H1 (cell line): ENCODE measurements around the gene ABCA2. TPM values are rescaled to one million over a fixed set of nuclear protein-coding genes. Genes with fewer than 3 reads are reported as not detected.
A peak's percentile ranks its signal among the peaks of the same experiment; 100 is the strongest.

Source experiments
- CTCF ChIA-PET: fragments of 300-600 bp; sonication (Branson Sonifier 250); formaldehyde crosslinking; loops from one replicate; lab custom pipeline; 2021; ENCODE audit not compliant: partially characterized antibody; lab: Charles Lee
- POLR2A ChIA-PET: fragments of 300-600 bp; sonication (Branson Sonifier 250); formaldehyde crosslinking; loops from one replicate; lab custom pipeline; 2021; ENCODE audit warnings: inconsistent platforms; ENCODE audit not compliant: partially characterized antibody; lab: Charles Lee
- DNase-seq, 2 experiments: peaks; one replicate each; pipeline versions ENCODE4 v3.0.0 to v3.0.0-alpha.2; 2010 to 2022; ENCODE audit warnings: low spot score in 2 of 2, low read depth in 1 of 2, mixed read lengths in 1 of 2
- FAIRE-seq: peaks from 2 replicates; lab custom pipeline; 2011; peaks lifted over from hg19 to GRCh38; lab: Jason Lieb, UNC
- H2AFZ ChIP-seq: 2 replicates; pipeline ENCODE4 v1.8.1; 2012; ENCODE audit warnings: low read length, inconsistent platforms
- H2AK5ac ChIP-seq: 2 replicates; pipeline ENCODE4 v1.6.1; 2013; ENCODE audit warnings: low read depth, low read length
- H2BK120ac ChIP-seq: replicated peaks from 2 replicates; pipeline ENCODE3; 2013; ENCODE audit warnings: low read depth, low read length, inconsistent platforms
- H2BK12ac ChIP-seq: 2 replicates; pipeline ENCODE4 v1.6.1; 2013; ENCODE audit warnings: low read depth, low read length
- H2BK15ac ChIP-seq: 2 replicates; pipeline ENCODE4 v1.6.1; 2013; ENCODE audit warnings: low read length
- H2BK20ac ChIP-seq: 2 replicates; pipeline ENCODE4 v1.6.1; 2013; ENCODE audit warnings: low read length
- H2BK5ac ChIP-seq: 2 replicates; pipeline ENCODE4 v1.6.1; 2013; ENCODE audit warnings: low read depth, low read length
- H3K14ac ChIP-seq: 2 replicates; pipeline ENCODE4 v1.6.1; 2013; ENCODE audit warnings: inconsistent platforms; ENCODE audit not compliant: insufficient read length
- H3K18ac ChIP-seq: 2 replicates; pipeline ENCODE4 v1.6.1; 2013; ENCODE audit warnings: low read length; ENCODE audit errors: extremely low read depth
- H3K23ac ChIP-seq: 2 replicates; pipeline ENCODE4 v1.6.1; 2013; ENCODE audit warnings: inconsistent platforms; ENCODE audit not compliant: insufficient read length
- H3K23me2 ChIP-seq: 2 replicates; pipeline ENCODE4 v1.6.1; 2013; ENCODE audit warnings: low read depth, low read length
- H3K27ac ChIP-seq: 2 replicates; pipeline ENCODE4 v1.6.1; 2011; ENCODE audit warnings: low read depth, low read length, inconsistent platforms
- H3K27me3 ChIP-seq, 4 experiments: replicated peaks in 1 of 4; 1 replicate in 1 of 4; 2 replicates in 3 of 4; pipeline versions ENCODE4 v1.6.1 to v1.8.1; 2011 to 2013; ENCODE audit warnings: low read length in 3 of 4, mild to moderate bottlenecking in 3 of 4, inconsistent platforms in 2 of 4, mixed read lengths in 2 of 4, moderate library complexity in 1 of 4; ENCODE audit not compliant: control insufficient read depth in 3 of 4, insufficient read depth in 3 of 4; ENCODE audit errors: extremely low read depth in 1 of 4
- H3K36me3 ChIP-seq, 4 experiments: 2 replicates each; pipeline versions ENCODE4 v1.6.1 to v1.8.1; 2011 to 2013; ENCODE audit warnings: mild to moderate bottlenecking in 4 of 4, low read length in 3 of 4, moderate library complexity in 2 of 4, control low read depth in 1 of 4, inconsistent platforms in 1 of 4; ENCODE audit not compliant: insufficient read depth in 4 of 4, control insufficient read depth in 2 of 4
- H3K4ac ChIP-seq: replicated peaks from 2 replicates; pipeline ENCODE3; 2013; ENCODE audit warnings: low read length, low read depth, mixed read lengths, inconsistent platforms; ENCODE audit not compliant: insufficient read length
- H3K4me1 ChIP-seq, 4 experiments: replicated peaks in 1 of 4; 1 replicate in 1 of 4; 2 replicates in 3 of 4; pipeline versions ENCODE4 v1.6.1 to v1.8.1; 2011 to 2013; ENCODE audit warnings: low read length in 3 of 4, inconsistent platforms in 2 of 4, mixed read lengths in 1 of 4; ENCODE audit not compliant: insufficient read depth in 4 of 4, control insufficient read depth in 3 of 4
- H3K4me2 ChIP-seq, 2 experiments: 2 replicates each; pipeline versions ENCODE4 v1.6.1 to v1.8.1; 2011 to 2013; ENCODE audit warnings: low read depth in 2 of 2, low read length in 2 of 2, control low read depth in 1 of 2, inconsistent platforms in 1 of 2, mild to moderate bottlenecking in 1 of 2; ENCODE audit not compliant: insufficient read depth in 1 of 2
- H3K4me3 ChIP-seq, 4 experiments: fragments of 200-600, 300-600 bp in 1 of 4; sonication (generic), shearing (Covaris generic), sonication (Bioruptor Twin) in 1 of 4; 2 replicates each; pipeline versions ENCODE4 v1.5.1 to v1.8.1; 2011 to 2016; ENCODE audit warnings: low read length in 4 of 4, low read depth in 3 of 4, control low read depth in 2 of 4, inconsistent platforms in 2 of 4, mild to moderate bottlenecking in 2 of 4, mixed read lengths in 1 of 4, moderate library complexity in 1 of 4; ENCODE audit not compliant: insufficient read depth in 2 of 4; ENCODE audit errors: extremely low read depth in 1 of 4
- H3K56ac ChIP-seq: replicated peaks from 2 replicates; pipeline ENCODE3; 2013; ENCODE audit warnings: low read depth, mild to moderate bottlenecking, mixed read lengths, low read length, inconsistent platforms; ENCODE audit not compliant: insufficient read length
- H3K79me1 ChIP-seq: 2 replicates; pipeline ENCODE4 v1.6.1; 2013; ENCODE audit warnings: low read depth, low read length, control low read depth
- H3K79me2 ChIP-seq, 2 experiments: 2 replicates each; pipeline versions ENCODE4 v1.6.1 to v1.8.1; 2012 to 2013; ENCODE audit warnings: low read length in 2 of 2, mild to moderate bottlenecking in 2 of 2, inconsistent platforms in 1 of 2; ENCODE audit not compliant: insufficient read depth in 2 of 2, control insufficient read depth in 1 of 2
- H3K9ac ChIP-seq, 4 experiments: replicated peaks in 1 of 4; 1 replicate in 1 of 4; 2 replicates in 3 of 4; pipeline versions ENCODE4 v1.6.1 to v1.8.1; 2011 to 2013; ENCODE audit warnings: low read depth in 3 of 4, low read length in 3 of 4, control low read depth in 2 of 4, mild to moderate bottlenecking in 2 of 4, moderate library complexity in 2 of 4, inconsistent platforms in 1 of 4; ENCODE audit errors: extremely low read depth in 1 of 4
- H3K9me3 ChIP-seq, 2 experiments: 2 replicates each; pipeline versions ENCODE4 v1.6.1 to v1.8.1; 2012 to 2013; ENCODE audit warnings: mild to moderate bottlenecking in 2 of 2, moderate library complexity in 2 of 2, control low read depth in 1 of 2, inconsistent platforms in 1 of 2, low read depth in 1 of 2, low read length in 1 of 2, mixed read lengths in 1 of 2; ENCODE audit not compliant: insufficient read depth in 2 of 2
- H4K20me1 ChIP-seq, 2 experiments: replicated peaks in 1 of 2; 2 replicates each; pipeline versions ENCODE3 to v1.8.1; 2011 to 2013; ENCODE audit warnings: inconsistent platforms in 2 of 2, low read length in 2 of 2, mild to moderate bottlenecking in 1 of 2; ENCODE audit not compliant: insufficient read depth in 2 of 2, control insufficient read depth in 1 of 2
- H4K5ac ChIP-seq: 2 replicates; pipeline ENCODE4 v1.6.1; 2013; ENCODE audit warnings: low read length, low read depth, mixed read lengths, inconsistent platforms; ENCODE audit not compliant: insufficient read length
- H4K8ac ChIP-seq: 2 replicates; pipeline ENCODE4 v1.8.0; 2013; ENCODE audit warnings: mild to moderate bottlenecking, moderate library complexity, low read length, inconsistent platforms; ENCODE audit not compliant: insufficient read depth; ENCODE audit errors: extremely low read depth
- H4K91ac ChIP-seq: replicated peaks from 2 replicates; pipeline ENCODE3; 2013; ENCODE audit warnings: low read length, mixed read lengths, inconsistent platforms; ENCODE audit not compliant: insufficient read length
- BCL11A ChIP-seq, 2 experiments: IDR thresholded peaks; one replicate each; pipeline ENCODE4 v1.6.1; 2011; ENCODE audit warnings: low read depth in 2 of 2, low read length in 2 of 2, mild to moderate bottlenecking in 2 of 2
- EGR1 ChIP-seq: IDR thresholded peaks from 2 replicates; pipeline ENCODE4 v1.6.1; 2011; ENCODE audit warnings: low read depth, low read length, borderline replicate concordance
- GABPA ChIP-seq: IDR thresholded peaks from 2 replicates; pipeline ENCODE4 v1.6.1; 2011; ENCODE audit warnings: mild to moderate bottlenecking, low read length, moderate library complexity, borderline replicate concordance; ENCODE audit not compliant: insufficient read depth
- KDM5A ChIP-seq: fragments of 200-600 bp; IDR thresholded peaks from 2 replicates; pipeline ENCODE4 v1.7.1; 2012; ENCODE audit warnings: mild to moderate bottlenecking, low read length, inconsistent platforms, mixed read lengths
- RAD21 ChIP-seq, 2 experiments: IDR thresholded peaks in 1 of 2; conservative IDR thresholded peaks in 1 of 2; 2 replicates each; pipeline ENCODE4 v1.6.1; 2011; ENCODE audit warnings: low read depth in 2 of 2, low read length in 2 of 2, improper control_type of control experiment in 1 of 2, inconsistent platforms in 1 of 2, mild to moderate bottlenecking in 1 of 2, moderate library complexity in 1 of 2
- YY1 ChIP-seq: IDR thresholded peaks from 2 replicates; pipeline ENCODE4 v1.6.1; 2011; ENCODE audit warnings: low read depth, mild to moderate bottlenecking, low read length
- WGBS, 2 experiments: shearing (Covaris generic) in 1 of 2; methylation state at CpG; one replicate each; pipeline versions ENCODE4 v1.1.6 to v1.1.7; 2013 to 2015; ENCODE audit warnings: low lambda C conversion rate in 2 of 2, mixed read lengths in 2 of 2, inconsistent platforms in 1 of 2, low coverage in 1 of 2, missing lambda C conversion rate in 1 of 2; ENCODE audit not compliant: insufficient replicate concordance in 2 of 2, insufficient coverage in 1 of 2, insufficient read length in 1 of 2; ENCODE audit errors: extremely low coverage in 1 of 2, missing lambda C conversion rate in 1 of 2; 5-methylcytosine and 5-hydroxymethylcytosine counted together
- polyA plus RNA-seq, 7 experiments: library from polyadenylated mRNA; depleted of rRNA in 3 of 7; stranded (reverse) in 5 of 7; unstranded in 2 of 7; fragments of >200 nt in 5 of 7; fragments of 200-250 nt in 2 of 7; gene quantifications; 1 replicate in 5 of 7; 2 replicates in 1 of 7; 4 replicates in 1 of 7; pipeline versions ENCODE4 v1.2.1 to v1.2.3, GENCODE V29; 2011 to 2013; ENCODE audit warnings: missing spikeins in 2 of 7, mixed read lengths in 2 of 7
- total RNA-seq: library from RNA; stranded (reverse); fragmentation: NEBNext Ultra II Directional; extraction: Animal tissue kit (Norgen Biotek cat#: 25700); gene quantifications from 2 replicates; pipeline ENCODE4 v1.2.1, GENCODE V29; 2021
- TF ChIP-seq, protein P1 (sequence below), 3 experiments: IDR thresholded peaks; 1 replicate in 2 of 3; 2 replicates in 1 of 3; pipeline versions ENCODE4 v1.5.1 to v1.6.1; 2011; ENCODE audit warnings: low read length in 3 of 3, mild to moderate bottlenecking in 3 of 3, inconsistent platforms in 2 of 3, low read depth in 1 of 3, moderate library complexity in 1 of 3; ENCODE audit not compliant: insufficient read depth in 1 of 3; ENCODE audit errors: control extremely low read depth in 1 of 3

ABCA2 gene
- total and polyA plus RNA-seq, 2 of the 8 experiments (the other 6 are each of a cell fraction or from before 2014, with no cell fraction given): 12.5 to 14.3 TPM

- DNase-seq (peak in 1 of 2 experiments; percentile 90), FAIRE-seq (no peak)
- POLR2A ChIA-PET: interaction anchor here (1.3 to 1.8 kb wide), 2 partner anchors 16 to 21 kb away, joined by 4 read pairs; partner anchors contain the start of gene SAPCD2
- TF ChIP-seq BCL11A (IDR thresholded peaks at IDR 0.05; ENCODE audit: low read depth in 2 of 2, low read length in 2 of 2) (no peak), EGR1 (no peak), YY1 (0 out of 2 replicates have a peak, but pooled peaks have one; percentile 10), KDM5A (no peak), RAD21 (IDR thresholded peaks at IDR 0.05 in 1 of 2, conservative IDR thresholded peaks at IDR 0.05 in 1 of 2; ENCODE audit: low read depth in 2 of 2, low read length in 2 of 2) (peak; percentile 66 to 69), GABPA (peak; percentile 77; the same call in 1 of the 2 replicates)
- TF ChIP-seq, protein P1, sequence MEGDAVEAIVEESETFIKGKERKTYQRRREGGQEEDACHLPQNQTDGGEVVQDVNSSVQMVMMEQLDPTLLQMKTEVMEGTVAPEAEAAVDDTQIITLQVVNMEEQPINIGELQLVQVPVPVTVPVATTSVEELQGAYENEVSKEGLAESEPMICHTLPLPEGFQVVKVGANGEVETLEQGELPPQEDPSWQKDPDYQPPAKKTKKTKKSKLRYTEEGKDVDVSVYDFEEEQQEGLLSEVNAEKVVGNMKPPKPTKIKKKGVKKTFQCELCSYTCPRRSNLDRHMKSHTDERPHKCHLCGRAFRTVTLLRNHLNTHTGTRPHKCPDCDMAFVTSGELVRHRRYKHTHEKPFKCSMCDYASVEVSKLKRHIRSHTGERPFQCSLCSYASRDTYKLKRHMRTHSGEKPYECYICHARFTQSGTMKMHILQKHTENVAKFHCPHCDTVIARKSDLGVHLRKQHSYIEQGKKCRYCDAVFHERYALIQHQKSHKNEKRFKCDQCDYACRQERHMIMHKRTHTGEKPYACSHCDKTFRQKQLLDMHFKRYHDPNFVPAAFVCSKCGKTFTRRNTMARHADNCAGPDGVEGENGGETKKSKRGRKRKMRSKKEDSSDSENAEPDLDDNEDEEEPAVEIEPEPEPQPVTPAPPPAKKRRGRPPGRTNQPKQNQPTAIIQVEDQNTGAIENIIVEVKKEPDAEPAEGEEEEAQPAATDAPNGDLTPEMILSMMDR (IDR thresholded peaks at IDR 0.05; ENCODE audit: control extremely low read depth in 1 of 3, insufficient read depth in 1 of 3, low read depth in 1 of 3, low read length in 3 of 3): peak in 2 of 3 experiments; percentile 77 to 80; a peak in 3 of 4 replicates
Observed at GRCh38 chr9:137049544-137050449, 21.8 kb upstream of the ABCA2 start.

More at GRCh38 chr9:137049544-137050449, 21.8 kb upstream of the ABCA2 start:
- no peak overlapping the region for H2BK5ac ChIP-seq
- no peak overlapping the region for H3K9ac ChIP-seq
- no peak overlapping the region for H3K4me2 ChIP-seq
- H2BK20ac ChIP-seq: no peak overlapping the region
- no peak overlapping the region; the same call in 1 of the 2 replicates for H3K18ac ChIP-seq
- peaks cover 25 to 76% (median 63%) of the 10 kb centered on the region in 4 experiments for H3K27me3 ChIP-seq
- 47% methylated on average over 38 of the region's 38 CpGs; no CpG with 5 or more reads in 1 of the 2 experiments for WGBS, 2 experiments
- H2AK5ac ChIP-seq: no peak overlapping the region
- H2BK15ac ChIP-seq: no peak overlapping the region
- no peak overlapping the region for H3K4ac ChIP-seq
- H3K14ac ChIP-seq: no peak overlapping the region
- H4K8ac ChIP-seq: no peak overlapping the region
- H3K36me3 ChIP-seq: no peaks in the 10 kb centered on the region
- H3K23ac ChIP-seq: no peak overlapping the region
- no peak overlapping the region for H4K91ac ChIP-seq
- CTCF ChIA-PET: interaction anchor here (0.6 to 7.6 kb wide), 18 partner anchors 9 to 1520 kb away, joined by 3 to 291 read pairs (median 5); partner anchors contain the start of genes ABCA2, CLIC3, FUT7 and SAPCD2
- no peak overlapping the region for H2BK120ac ChIP-seq
- no peak overlapping the region for H3K56ac ChIP-seq
- no peak overlapping the region for H4K5ac ChIP-seq
- no peak overlapping the region for H3K4me3 ChIP-seq
- peaks cover 21% of the 10 kb centered on the region; the same call in 1 of the 2 replicates for H3K23me2 ChIP-seq
- H2BK12ac ChIP-seq: no peak overlapping the region
- no peaks in the 10 kb centered on the region for H3K79me2 ChIP-seq
- no peaks in the 10 kb centered on the region for H3K9me3 ChIP-seq
- peaks cover 5 to 21% of the 10 kb centered on the region in 2 experiments for H4K20me1 ChIP-seq
- H2AFZ ChIP-seq: no peak overlapping the region
- H3K4me1 ChIP-seq: peaks cover 3 to 24% (median 15%) of the 10 kb centered on the region in 4 experiments; a peak in 6 of 7 replicates
- H3K79me1 ChIP-seq: peaks cover 4% of the 10 kb centered on the region; the same call in 1 of the 2 replicates
- H3K27ac ChIP-seq: no peak overlapping the region
